Transverse colon (tissue), 4 donors: ENCODE results near the gene PAX1. TPM values are rescaled to one million over a fixed set of nuclear protein-coding genes. Genes with fewer than 3 reads are reported as not detected.

ENCODE experiments used
- DNase-seq: peaks from one replicate; pipeline ENCODE4 v3.0.0-alpha.2; 2019
- H3K27ac ChIP-seq, 4 donors: fragments of 200-600 bp; sonication (generic); 2 replicates each; pipeline ENCODE4 v1.5.1; 2016 to 2018; ENCODE audit warnings: inconsistent platforms in 4 of 4
- H3K27me3 ChIP-seq: fragments of 200-600 bp; sonication (generic); 2 replicates; pipeline ENCODE4 v1.5.1; 2017; ENCODE audit warnings: inconsistent platforms
- H3K36me3 ChIP-seq, 4 donors: fragments of 200-600 bp; sonication (generic); 2 replicates each; pipeline ENCODE4 v1.5.1; 2017 to 2019; ENCODE audit warnings: inconsistent platforms in 4 of 4
- H3K4me1 ChIP-seq, 4 donors: fragments of 200-600 bp; sonication (generic); 2 replicates each; pipeline ENCODE4 v1.5.1; 2017 to 2020; ENCODE audit warnings: inconsistent platforms in 4 of 4
- H3K4me3 ChIP-seq, 4 donors: fragments of 200-600 bp; sonication (generic); 1 replicate in 1 of 4; 2 replicates in 3 of 4; pipeline versions ENCODE4 v1.5.1 to v1.6.1; 2017 to 2019; ENCODE audit warnings: inconsistent platforms in 4 of 4
- H3K9me3 ChIP-seq, 2 donors: fragments of 200-600 bp; sonication (generic); 2 replicates each; pipeline ENCODE4 v1.5.1; 2017 to 2019; ENCODE audit warnings: inconsistent platforms in 2 of 2
- CTCF ChIP-seq, 5 experiments: fragments of 200-600 bp in 3 of 5; fragments of 450-650 bp in 2 of 5; sonication (generic) in 3 of 5; IDR thresholded peaks; 1 replicate in 2 of 5; 2 replicates in 3 of 5; pipeline ENCODE4 v1.5.1; 2016 to 2017; ENCODE audit warnings: antibody characterized with exemption in 5 of 5, inconsistent platforms in 3 of 5, mild to moderate bottlenecking in 2 of 5, moderate library complexity in 1 of 5
- EP300 ChIP-seq: sonication (generic); formaldehyde crosslinking; IDR thresholded peaks from one replicate; pipeline ENCODE4 v1.6.1; 2017; ENCODE audit warnings: antibody characterized with exemption, low read depth
- POLR2A ChIP-seq: fragments of 450-650 bp; IDR thresholded peaks from one replicate; pipeline ENCODE4 v1.6.1; 2016; ENCODE audit warnings: antibody characterized with exemption, mild to moderate bottlenecking, moderate library complexity
- POLR2AphosphoS5 ChIP-seq, 3 donors: sonication (generic); formaldehyde crosslinking; IDR thresholded peaks; one replicate each; pipeline ENCODE4 v1.6.1; 2016; ENCODE audit warnings: antibody characterized with exemption in 3 of 3
- WGBS, 2 donors: methylation state at CpG; one replicate each; pipeline ENCODE4 v1.1.5; 2018; ENCODE audit warnings: low coverage in 1 of 2; 5-methylcytosine and 5-hydroxymethylcytosine counted together
- in situ Hi-C, 4 donors: fragments of 200-750 bp; cut with MboI; loops; one replicate each; pipeline versions ENCODE4 v1.15.0 to v1.15.1; 2017; ENCODE audit warnings: low sequenced_read_pairs in 3 of 4, low pct_ligation_motif_present in 1 of 4, low pct_unique_long_range_greater_than_20kb in 1 of 4
- intact Hi-C: fragments of 100-400 bp; cut with DNase I; formaldehyde crosslinking; loops from one replicate; pipeline ENCODE4 v1.15.1; 2023; ENCODE audit warnings: low total_unique reads
- total RNA-seq, 4 donors: library from RNA; depleted of rRNA; stranded (reverse); fragments of >200 nt; gene quantifications; one replicate each; pipeline ENCODE4 v1.1.0, GENCODE V29; 2016

The PAX1 gene
- total RNA-seq, 4 donors from 2014 or later = not detected

GRCh38 chr20:21684671-21685070, 20.8 kb upstream of the PAX1 start:
- 60% methylated on average over 3 of the region's 3 CpGs; no CpG with 5 or more reads in 1 of the 2 donors for WGBS, 2 donors
- no peak for TF ChIP-seq POLR2AphosphoS5 (IDR thresholded peaks at IDR 0.05)
- TF ChIP-seq CTCF (IDR thresholded peaks at IDR 0.05) = no peak
- TF ChIP-seq EP300 = no peak
- in situ Hi-C loops = no loop called here

GRCh38 chr20:21685981-21686380, 19.5 kb upstream of the PAX1 start:
- H3K36me3 ChIP-seq = no peaks in the 10 kb centered on the region
- no peak overlapping the region for H3K4me3 ChIP-seq
- DNase-seq = no peak
- H3K27ac ChIP-seq = no peak overlapping the region
- H3K9me3 ChIP-seq = no peaks in the 10 kb centered on the region
- intact Hi-C loops (no loop called here), in situ Hi-C loops (no loop called here)
- no peaks in the 10 kb centered on the region for H3K4me1 ChIP-seq
- TF ChIP-seq POLR2AphosphoS5 (IDR thresholded peaks at IDR 0.05) (no peak), EP300 (no peak), CTCF (IDR thresholded peaks at IDR 0.05) (no peak), POLR2A (no peak)
- 67 to 73% methylated on average over 1 to 2 of the region's 2 CpGs for WGBS, 2 donors
- peaks cover 3% of the 10 kb centered on the region for H3K27me3 ChIP-seq

More at GRCh38 chr20:21684671-21685070, 20.8 kb upstream of the PAX1 start:
- no peaks in the 10 kb centered on the region for H3K4me1 ChIP-seq
- H3K27ac ChIP-seq = no peak overlapping the region
- no peaks in the 10 kb centered on the region for H3K27me3 ChIP-seq
- no peaks in the 10 kb centered on the region for H3K9me3 ChIP-seq
- intact Hi-C loops = no loop called here
- no peaks in the 10 kb centered on the region for H3K36me3 ChIP-seq
- H3K4me3 ChIP-seq = no peak overlapping the region
- DNase-seq = no peak

- Histone ChIP-seq H3K4me3 (no peak overlapping the region), H3K27me3 (peaks cover 33% of the 10 kb centered on the region), H3K4me1 (no peaks in the 10 kb centered on the region), H3K36me3 (no peaks in the 10 kb centered on the region), H3K27ac (no peak overlapping the region), H3K9me3 (no peaks in the 10 kb centered on the region)
- TF ChIP-seq EP300 (no peak), CTCF (IDR thresholded peaks at IDR 0.05) (no peak), POLR2AphosphoS5 (IDR thresholded peaks at IDR 0.05) (no peak), POLR2A (no peak)
- 34 to 43% methylated on average over 3 to 8 of the region's 8 CpGs for WGBS, 2 donors
- DNase-seq = no peak
- in situ Hi-C loops = no loop called here
- intact Hi-C loops = no loop called here
Observed at GRCh38 chr20:21693322-21693721, 12.1 kb upstream of the PAX1 start.

GRCh38 chr20:21698494-21699215, 6.8 kb upstream of the PAX1 start:
- Histone ChIP-seq H3K4me1 (peaks cover 0 to 9% (median 3%) of the 10 kb centered on the region in 4 donors), H3K36me3 (no peaks in the 10 kb centered on the region), H3K27me3 (peaks cover 80% of the 10 kb centered on the region), H3K4me3 (no peak overlapping the region), H3K9me3 (no peaks in the 10 kb centered on the region), H3K27ac (no peak overlapping the region)
- WGBS, 2 donors = 26% methylated on average over 9 of the region's 9 CpGs; no CpG with 5 or more reads in 1 of the 2 donors
- intact Hi-C loops = no loop called here
- TF ChIP-seq POLR2AphosphoS5 (IDR thresholded peaks at IDR 0.05) (no peak), CTCF (IDR thresholded peaks at IDR 0.05) (no peak), EP300 (no peak), POLR2A (no peak)
- no peak for DNase-seq
- in situ Hi-C loops = no loop called here
